Measurements from ENCODE around the gene ALDH4A1. TPM values are rescaled to one million over a fixed set of nuclear protein-coding genes. Genes with fewer than 3 reads are reported as not detected.

Gene ALDH4A1
- total and polyA plus RNA-seq, 2 of the 4 experiments (the other 2 are of a cell fraction): 8.6 to 21.1 TPM

DNA sequence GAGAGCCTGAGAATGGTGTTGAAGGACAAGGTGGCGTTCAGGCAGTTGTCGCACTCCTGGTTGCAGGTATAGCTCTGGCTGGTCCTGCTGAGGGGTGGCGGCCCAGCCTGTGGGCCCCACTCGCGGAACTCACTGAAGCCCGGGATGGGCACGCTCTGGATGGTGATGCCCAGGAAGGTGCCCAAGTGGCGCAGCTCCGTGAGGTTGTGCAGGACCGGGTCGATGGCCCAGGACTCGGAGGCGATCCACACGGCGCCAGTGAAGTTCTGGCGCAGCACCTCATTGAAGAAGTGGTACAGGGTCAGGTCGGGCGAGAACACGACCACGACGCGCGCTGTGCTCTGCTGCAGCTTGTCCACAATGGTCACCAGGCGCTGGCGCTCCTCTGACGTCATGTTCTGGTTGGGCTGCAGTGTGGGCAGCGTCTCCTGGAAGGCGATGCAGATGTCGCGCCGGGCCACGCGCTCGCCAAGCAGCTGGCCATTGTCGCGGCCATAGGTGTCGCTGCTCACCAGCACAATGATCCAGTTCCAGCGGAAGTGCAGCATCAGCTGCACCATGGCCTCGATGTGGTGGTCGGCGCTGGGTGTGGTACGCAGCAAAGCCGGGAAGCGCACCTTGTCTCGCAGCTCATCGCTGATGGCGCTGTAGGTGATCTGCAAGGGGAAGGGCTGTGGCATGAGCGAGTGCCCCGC, 47.9 kb downstream of the ALDH4A1 start:
- H3K4me3 ChIP-seq (ENCODE audit: insufficient read depth, low read depth, low read length): no peak overlapping the region
- no peak for ATAC-seq (ENCODE audit: low read depth)
- H4K91ac ChIP-seq (ENCODE audit: insufficient read depth, low read depth, low read length): no peak overlapping the region
- no peak overlapping the region for H3K14ac ChIP-seq (replicated peaks; ENCODE audit: low read depth, low read length)
- no peak overlapping the region for H3K27ac ChIP-seq (ENCODE audit: insufficient read depth, low read length)
- no peak overlapping the region for H2AK5ac ChIP-seq (ENCODE audit: low read depth, low read length)
- CTCF ChIA-PET: no interaction called here
- no peak overlapping the region for H3K23ac ChIP-seq (ENCODE audit: low read depth, low read length)
- intact Hi-C loops (cut with micrococcal nuclease): no loop called here
- no peak overlapping the region for H3K9ac ChIP-seq (ENCODE audit: low read depth, low read length)
- H3K9me3 ChIP-seq (ENCODE audit: control insufficient read depth, insufficient read depth, low read length): peaks cover 2% of the 10 kb centered on the region; the same call in 1 of the 2 replicates
- no peak overlapping the region for H2BK15ac ChIP-seq (ENCODE audit: low read depth, low read length)
- no peak overlapping the region for H4K5ac ChIP-seq (ENCODE audit: low read depth, low read length)
- no peak overlapping the region for H3K18ac ChIP-seq (ENCODE audit: low read depth, low read length)
- no peaks in the 10 kb centered on the region for H3K79me1 ChIP-seq (ENCODE audit: low read depth in 1 of 2, low read length in 2 of 2)
- no peak overlapping the region for H2AFZ ChIP-seq (replicated peaks; ENCODE audit: low read length, poor library complexity)
- in situ Hi-C loops (cut with MboI; ENCODE audit: low sequenced_read_pairs): no loop called here
- H2BK5ac ChIP-seq (ENCODE audit: low read depth, low read length, poor library complexity, severe bottlenecking): no peak overlapping the region
- no peak for TF ChIP-seq CEBPB (IDR thresholded peaks at IDR 0.05; ENCODE audit: low read depth, low read length)
- H3K56ac ChIP-seq (ENCODE audit: extremely low read depth, insufficient read depth, low read length): no peak overlapping the region
- no peaks in the 10 kb centered on the region for H3K4me1 ChIP-seq (ENCODE audit: control insufficient read depth, insufficient read depth, low read length)
- no peak overlapping the region for H2BK120ac ChIP-seq (ENCODE audit: low read depth, low read length)
- no peak overlapping the region for H2BK20ac ChIP-seq (ENCODE audit: low read depth, low read length)
- POLR2A ChIA-PET (ENCODE audit: unreplicated experiment): no interaction called here
- no peak overlapping the region for H3K4me2 ChIP-seq (ENCODE audit: low read depth, low read length)
- peaks cover 5% of the 10 kb centered on the region; the same call in 1 of the 2 replicates for H3K27me3 ChIP-seq (ENCODE audit: control insufficient read depth, insufficient read depth, low read length)
- H2AK9ac ChIP-seq (replicated peaks; ENCODE audit: low read depth, low read length, poor library complexity): no peak overlapping the region
- no peaks in the 10 kb centered on the region for H3K9me1 ChIP-seq (ENCODE audit: insufficient read depth, low read length)
- WGBS, 2 experiments (ENCODE audit: extremely low coverage in 2 of 2, insufficient read length in 1 of 2): 86% methylated on average over 30 of the region's 49 CpGs; no CpG with 5 or more reads in 1 of the 2 experiments
- H3K4ac ChIP-seq (ENCODE audit: low read depth, low read length): no peak overlapping the region
- no peaks in the 10 kb centered on the region for H4K20me1 ChIP-seq (ENCODE audit: insufficient read depth, low read length)
- DNase-seq: no peak
- H3K36me3 ChIP-seq (ENCODE audit: control insufficient read depth, insufficient read depth, low read length): no peaks in the 10 kb centered on the region
- dilution Hi-C loops (cut with HindIII; ENCODE audit: low sequenced_read_pairs, unreplicated experiment): no loop called here
- no TSS peak for BruUV-seq (replicated peaks)
- no peak overlapping the region for H4K8ac ChIP-seq (ENCODE audit: low read depth in 2 of 2, low read length in 2 of 2)
